Measurements from ENCODE around the gene MR1.

The MR1 gene

GRCh38 chr1:181087400-181087901 lies 53.7 kb downstream of the MR1 start:
- no peak overlapping the region for H3K4me3 ChIP-seq (ENCODE audit: low read depth, low read length)
- TF ChIP-seq CTCF (IDR thresholded peaks at IDR 0.05; ENCODE audit: borderline replicate concordance, insufficient read depth, low read depth, low read length), result no peak

- TF ChIP-seq CTCF (IDR thresholded peaks at IDR 0.05; ENCODE audit: borderline replicate concordance, insufficient read depth, low read depth, low read length), result no peak
Measured at GRCh38 chr1:181088079-181089016, 54.6 kb downstream of the MR1 start, which contains the start of gene IER5. TSS of gene IER5 (plus strand) at chr1:181088700. CDS start at chr1:181088903, 203 bp downstream.

GRCh38 chr1:181089017-181089675 lies 55.4 kb downstream of the MR1 start:
- TF ChIP-seq CTCF (IDR thresholded peaks at IDR 0.05; ENCODE audit: borderline replicate concordance, insufficient read depth, low read depth, low read length), result no peak

More at GRCh38 chr1:181088079-181089016, 54.6 kb downstream of the MR1 start, which contains the start of gene IER5:
- H3K4me3 ChIP-seq (ENCODE audit: low read depth, low read length), result peak within 1 kb of the TSS; percentile 73

GRCh38 chr1:181089676-181090544 lies 56.1 kb downstream of the MR1 start:
- 0 out of 2 replicates have a peak, but pooled peaks have one; percentile 19 for TF ChIP-seq CTCF (IDR thresholded peaks at IDR 0.05; ENCODE audit: borderline replicate concordance, insufficient read depth, low read depth, low read length)
- H3K4me3 ChIP-seq (ENCODE audit: low read depth, low read length), result peak overlapping the region; percentile 73

More at GRCh38 chr1:181089017-181089675, 55.4 kb downstream of the MR1 start:
- peak overlapping the region; percentile 73 for H3K4me3 ChIP-seq (ENCODE audit: low read depth, low read length)

GRCh38 chr1:181090641-181091126 lies 56.9 kb downstream of the MR1 start:
- TF ChIP-seq CTCF (IDR thresholded peaks at IDR 0.05; ENCODE audit: borderline replicate concordance, insufficient read depth, low read depth, low read length), result no peak
- peak overlapping the region; percentile 73 for H3K4me3 ChIP-seq (ENCODE audit: low read depth, low read length)

GRCh38 chr1:181091309-181092040 lies 57.7 kb downstream of the MR1 start:
- peak overlapping the region; percentile 73 for H3K4me3 ChIP-seq (ENCODE audit: low read depth, low read length)
- no peak for TF ChIP-seq CTCF (IDR thresholded peaks at IDR 0.05; ENCODE audit: borderline replicate concordance, insufficient read depth, low read depth, low read length)
